AG10803 (cell line): Measurements from ENCODE around the gene DLG2.
"Not testable (repeated sequence)": the region's sequence is repeated elsewhere in the genome, so short reads cannot be mapped to it uniquely, and the experiment has no call there.

ENCODE experiments used
- DNase-seq: peaks from one replicate; pipeline ENCODE4 v3.0.0; 2010; ENCODE audit warnings: low read depth
- H3K4me3 ChIP-seq: 2 replicates; pipeline ENCODE4 v1.5.1; 2011; ENCODE audit warnings: mild to moderate bottlenecking, low read length, control low read depth
- TF ChIP-seq, protein P1 (sequence below): conservative IDR thresholded peaks from 2 replicates; pipeline ENCODE4 v1.5.1; 2011; ENCODE audit warnings: mild to moderate bottlenecking, low read length, control low read depth, inconsistent platforms

DLG2 gene

DNA sequence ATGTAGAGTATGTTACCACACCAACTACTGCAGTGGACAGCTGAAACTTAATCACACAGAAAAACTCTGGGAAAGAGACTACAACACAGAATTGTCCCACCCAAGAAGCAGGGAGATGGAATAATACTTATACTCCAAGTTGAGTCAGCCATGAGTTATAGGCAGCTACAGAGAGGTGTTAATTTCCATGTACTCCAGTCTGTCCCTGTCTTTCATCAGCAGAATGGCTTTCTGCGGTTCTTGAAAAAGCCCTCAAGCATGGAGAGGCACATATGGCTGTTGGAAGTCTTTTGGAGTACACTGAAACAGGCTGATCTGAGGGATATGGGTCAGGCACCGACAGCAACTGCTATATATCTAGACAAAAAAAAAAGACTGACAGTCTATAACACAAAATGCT, 219.5 kb downstream of the DLG2 start:
- DNase-seq = no peak
- TF ChIP-seq, protein P1, sequence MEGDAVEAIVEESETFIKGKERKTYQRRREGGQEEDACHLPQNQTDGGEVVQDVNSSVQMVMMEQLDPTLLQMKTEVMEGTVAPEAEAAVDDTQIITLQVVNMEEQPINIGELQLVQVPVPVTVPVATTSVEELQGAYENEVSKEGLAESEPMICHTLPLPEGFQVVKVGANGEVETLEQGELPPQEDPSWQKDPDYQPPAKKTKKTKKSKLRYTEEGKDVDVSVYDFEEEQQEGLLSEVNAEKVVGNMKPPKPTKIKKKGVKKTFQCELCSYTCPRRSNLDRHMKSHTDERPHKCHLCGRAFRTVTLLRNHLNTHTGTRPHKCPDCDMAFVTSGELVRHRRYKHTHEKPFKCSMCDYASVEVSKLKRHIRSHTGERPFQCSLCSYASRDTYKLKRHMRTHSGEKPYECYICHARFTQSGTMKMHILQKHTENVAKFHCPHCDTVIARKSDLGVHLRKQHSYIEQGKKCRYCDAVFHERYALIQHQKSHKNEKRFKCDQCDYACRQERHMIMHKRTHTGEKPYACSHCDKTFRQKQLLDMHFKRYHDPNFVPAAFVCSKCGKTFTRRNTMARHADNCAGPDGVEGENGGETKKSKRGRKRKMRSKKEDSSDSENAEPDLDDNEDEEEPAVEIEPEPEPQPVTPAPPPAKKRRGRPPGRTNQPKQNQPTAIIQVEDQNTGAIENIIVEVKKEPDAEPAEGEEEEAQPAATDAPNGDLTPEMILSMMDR = no peak

DNA sequence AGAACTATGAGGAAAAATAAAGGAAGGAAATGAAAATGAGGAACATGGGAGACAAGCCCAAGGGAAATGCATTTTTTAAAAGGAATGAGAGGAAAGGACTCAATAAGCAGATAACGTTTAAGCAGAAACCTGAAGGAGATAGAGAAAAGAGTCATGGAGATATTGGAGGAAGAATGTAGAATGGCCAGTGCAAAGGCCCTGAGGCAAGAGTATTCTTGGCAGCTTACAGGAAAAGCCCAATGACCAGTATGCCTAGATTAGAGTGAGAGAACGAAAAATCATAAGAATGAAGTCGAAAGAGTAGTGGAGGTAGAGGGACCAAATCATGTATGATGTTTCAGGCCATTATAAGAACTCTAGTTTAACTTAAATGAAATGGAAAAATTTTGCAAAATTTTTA, 220.3 kb downstream of the DLG2 start:
- H3K4me3 ChIP-seq = no peak overlapping the region
- no peak for DNase-seq
- TF ChIP-seq, protein P1 = no peak

More for the DNA sequence above, 219.5 kb downstream of the DLG2 start:
- no peak overlapping the region for H3K4me3 ChIP-seq

DNA sequence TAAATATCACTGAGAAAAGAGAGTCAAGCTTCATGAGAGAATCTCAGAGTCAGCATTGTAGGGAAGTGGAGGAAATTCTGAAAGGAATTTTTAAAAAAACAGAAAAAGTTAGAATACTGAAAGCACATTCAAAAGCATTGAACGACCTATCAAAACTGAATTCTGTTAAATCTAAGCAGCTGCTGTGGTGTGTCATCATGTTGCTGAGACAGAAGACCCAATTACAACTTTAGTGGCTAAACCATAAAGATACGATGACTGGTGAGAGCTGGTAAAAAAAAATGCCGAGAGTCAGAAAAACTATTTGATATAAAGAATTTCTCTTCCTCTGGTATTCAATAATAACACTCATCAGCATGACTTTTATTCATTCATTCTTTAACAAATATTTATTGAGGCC, 220.8 kb downstream of the DLG2 start:
- DNase-seq = no peak
- TF ChIP-seq, protein P1 = no peak
- H3K4me3 ChIP-seq = no peak overlapping the region

DNA sequence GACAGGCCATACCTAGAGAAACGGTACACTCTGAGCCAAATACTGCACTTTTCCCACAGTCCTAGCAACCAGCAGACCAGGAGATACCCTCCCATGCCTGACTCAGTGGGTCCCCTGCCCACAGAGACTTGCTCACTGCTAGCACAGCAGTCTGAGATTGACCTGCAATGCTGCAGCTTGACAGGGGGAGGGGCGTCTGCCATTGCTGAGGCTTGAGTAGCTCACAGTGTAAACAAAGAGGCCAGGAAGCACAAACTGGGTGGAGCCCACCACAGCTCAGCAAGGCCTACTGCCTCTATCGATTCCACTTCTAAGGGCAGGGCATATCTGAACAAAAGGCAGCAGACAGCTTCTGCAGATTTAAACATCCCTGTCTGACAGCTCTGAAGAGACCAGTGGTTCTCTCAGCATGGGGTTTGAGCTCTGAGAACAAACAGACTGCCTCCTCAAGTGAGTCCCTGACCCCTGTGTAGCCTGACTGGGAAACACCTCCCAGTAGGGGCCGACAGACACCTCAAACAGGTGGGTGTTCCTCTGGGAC, 231.6 kb downstream of the DLG2 start:
- H3K4me3 ChIP-seq, DNase-seq: not testable (repeated sequence)

DNA sequence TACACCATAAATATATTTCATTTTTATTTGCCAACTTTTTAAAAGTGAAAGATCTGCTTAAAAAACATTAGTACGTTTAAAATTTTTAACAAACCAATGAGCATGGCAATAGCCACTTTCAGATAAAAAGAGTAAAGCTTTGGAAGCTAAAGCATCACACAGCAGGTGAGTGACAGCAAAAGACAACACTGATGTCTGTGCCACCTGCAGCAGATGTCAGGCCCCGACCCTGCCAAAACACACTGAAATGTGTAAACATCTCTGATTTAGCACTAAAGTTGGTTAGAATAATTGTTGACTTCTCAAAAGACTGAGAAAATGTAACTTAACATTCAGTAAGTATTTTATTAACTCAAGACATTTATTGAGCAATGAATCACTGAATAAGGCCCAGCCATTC, 232.9 kb downstream of the DLG2 start:
- H3K4me3 ChIP-seq = no peak overlapping the region
- DNase-seq = no peak
- TF ChIP-seq, protein P1 = no peak

DNA sequence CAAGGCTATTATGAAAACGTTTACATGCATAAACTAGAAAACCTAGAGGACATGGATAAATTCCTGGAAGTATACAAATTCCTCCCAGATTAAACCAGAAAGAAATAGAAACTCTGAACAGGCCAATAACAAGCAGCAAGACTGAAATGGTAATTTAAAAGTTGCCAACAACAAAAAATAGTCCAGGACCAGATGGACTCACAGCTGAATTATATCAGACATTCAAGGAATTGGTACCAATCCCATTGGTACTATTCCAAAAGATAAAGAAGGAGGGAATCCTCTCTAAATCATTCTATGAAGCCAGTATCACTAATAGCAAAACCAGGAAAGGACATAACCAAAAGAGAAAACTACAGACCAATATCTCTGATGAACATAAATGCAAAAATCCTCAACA, 236.0 kb downstream of the DLG2 start:
- H3K4me3 ChIP-seq = no peak overlapping the region
- TF ChIP-seq, protein P1 = no peak
- DNase-seq = no peak

DNA sequence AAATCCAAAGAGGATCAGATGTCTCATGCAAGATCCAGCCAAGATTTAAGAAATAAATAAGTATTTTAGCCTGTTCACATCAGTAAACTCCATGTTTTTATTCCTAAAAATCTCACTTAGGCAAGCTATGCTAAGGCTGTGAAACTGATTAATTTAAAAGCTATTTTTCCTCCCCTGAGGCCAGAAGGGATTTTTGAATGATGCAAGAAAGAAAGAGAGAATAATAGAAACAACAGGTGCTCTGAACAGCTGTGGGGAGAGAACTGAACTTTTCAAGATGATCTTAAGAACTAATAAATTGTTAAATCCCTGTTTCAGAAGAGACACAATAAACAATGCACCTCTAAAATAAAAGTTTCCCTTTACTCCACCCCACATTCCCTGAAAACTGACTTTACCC, 241.6 kb downstream of the DLG2 start:
- TF ChIP-seq, protein P1 = no peak
- H3K4me3 ChIP-seq = no peak overlapping the region
- no peak for DNase-seq

DNA sequence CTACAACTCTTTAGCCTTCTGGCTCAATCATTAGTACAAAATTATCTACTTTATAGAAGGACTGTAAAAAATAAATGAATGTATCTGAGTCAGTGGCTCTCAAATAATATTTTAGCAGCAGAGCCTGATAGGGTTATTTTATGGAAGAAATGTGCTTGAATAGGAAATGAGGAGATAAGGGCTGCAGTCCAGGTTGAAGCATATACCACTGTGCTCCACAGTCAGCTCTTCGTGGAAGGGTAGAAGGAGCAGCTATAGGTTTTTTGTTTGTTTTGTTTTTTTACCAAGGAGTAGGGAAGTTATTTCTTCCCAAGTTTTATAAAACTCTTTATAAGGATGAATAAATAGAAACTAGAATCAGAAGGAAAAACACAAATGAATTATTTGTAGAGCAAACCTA, 242.0 kb downstream of the DLG2 start:
- H3K4me3 ChIP-seq = no peak overlapping the region
- TF ChIP-seq, protein P1 = no peak
- no peak for DNase-seq
